Left ventricle myocardium superior (tissue), 1 donor: ENCODE results near the gene KIF1A. TPM values are rescaled to one million over a fixed set of nuclear protein-coding genes. Genes with fewer than 3 reads are reported as not detected.

Experiments
- total RNA-seq: library from RNA; stranded (reverse); fragmentation: NEBNext Ultra II Directional; extraction: Animal tissue kit (Norgen Biotek cat#: 25700); gene quantifications from one replicate; pipeline ENCODE4 v1.2.1, GENCODE V29; 2021
- donor health status: DM: no; HTN: yes; CAD: no; lungs with severe emphysema.

The KIF1A gene
- total RNA-seq, 1 donor from 2014 or later: 1.6 TPM

Other genes starting within 250 kb of the KIF1A start
- gene CAPN10, start 233.5 kb downstream of the KIF1A start, total RNA-seq: 51.2 TPM
- gene GPR35, start 194.7 kb downstream of the KIF1A start, total RNA-seq: 2.1 TPM
- not detected for gene AQP12B, start 137.3 kb downstream of the KIF1A start, total RNA-seq
- gene AQP12A, start 128.4 kb downstream of the KIF1A start, total RNA-seq: not detected
- gene AGXT, start 48.6 kb upstream of the KIF1A start, total RNA-seq: 0.12 TPM
- not detected for gene MAB21L4, start 75.9 kb upstream of the KIF1A start, total RNA-seq
- not detected for gene CROCC2, start 86.1 kb upstream of the KIF1A start, total RNA-seq
- 7.4 TPM for gene SNED1, start 178.4 kb upstream of the KIF1A start, total RNA-seq